NCI-H128 (cell line): ENCODE results near the gene KLK1.
"Not testable (repeated sequence)": the region's sequence is repeated elsewhere in the genome, so short reads cannot be mapped to it uniquely, and the experiment has no call there.

Experiments used
- DNase-seq: peaks from one replicate; lab custom pipeline; 2025; ENCODE audit not compliant: unreplicated experiment; lab: John Stamatoyannopoulos, UW

Gene KLK1

DNA sequence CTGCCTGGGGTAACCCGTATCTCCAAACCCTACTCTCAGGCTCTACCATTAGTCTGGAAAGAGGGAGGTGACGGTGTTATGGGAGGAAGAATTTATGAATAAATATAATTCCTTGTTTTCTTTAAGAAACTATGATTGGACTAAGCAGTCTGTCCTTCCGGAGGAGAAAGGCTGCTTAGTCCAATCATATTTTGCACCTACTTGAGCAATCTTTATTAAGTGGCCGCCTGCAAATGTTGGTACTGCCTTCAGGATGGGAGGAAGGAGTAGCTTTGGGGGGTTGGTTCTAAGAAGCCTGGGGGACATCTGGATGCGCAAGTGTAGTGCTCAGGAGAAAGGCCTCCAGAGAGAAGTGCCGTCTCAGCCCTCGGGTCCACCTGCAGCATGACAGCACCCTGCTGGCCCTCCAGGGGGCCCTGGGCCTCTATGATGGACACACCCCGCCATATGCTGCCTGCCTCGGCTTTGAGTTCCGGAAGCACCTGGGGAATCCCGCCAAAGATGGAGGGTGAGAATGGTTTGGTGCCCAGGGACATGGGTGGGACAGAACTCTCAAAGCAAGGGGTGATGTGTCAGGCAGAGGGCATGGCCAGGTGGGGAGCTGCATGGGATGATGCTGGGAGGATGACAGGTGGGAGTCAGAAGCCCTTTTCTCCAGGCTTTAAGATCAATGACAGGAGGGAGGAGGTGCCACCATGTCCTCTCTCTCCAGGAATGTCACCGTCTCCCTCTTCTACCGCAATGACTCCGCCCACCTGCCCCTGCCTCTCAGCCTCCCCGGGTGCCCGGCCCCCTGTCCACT is 29.3 kb downstream of the KLK1 start:
- no peak for DNase-seq

DNA sequence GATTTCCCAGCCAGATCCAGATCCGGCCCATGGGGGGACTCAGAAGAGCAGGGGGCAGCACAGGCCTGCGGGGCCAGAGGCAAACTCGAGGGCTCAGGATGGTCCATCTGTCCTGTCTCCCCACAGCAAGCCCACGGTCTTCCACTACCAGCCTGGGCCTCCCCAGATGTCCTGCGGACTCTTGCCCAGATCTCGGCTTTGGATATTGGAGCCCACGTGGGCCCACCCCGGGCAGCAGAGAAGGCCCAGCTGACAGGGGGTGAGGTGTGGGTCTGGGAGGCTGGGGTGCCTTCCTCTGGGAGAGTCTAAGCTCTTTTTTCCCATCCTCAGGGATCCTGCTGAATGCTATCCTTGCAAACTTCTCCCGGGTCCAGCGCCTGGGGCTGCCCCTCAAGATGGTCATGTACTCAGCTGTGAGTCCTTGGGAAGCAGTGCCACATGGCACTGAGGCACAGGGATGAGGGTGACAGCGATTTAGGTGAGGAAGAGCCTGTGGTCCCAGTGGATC is 30.0 kb downstream of the KLK1 start:
- no peak for DNase-seq

DNA sequence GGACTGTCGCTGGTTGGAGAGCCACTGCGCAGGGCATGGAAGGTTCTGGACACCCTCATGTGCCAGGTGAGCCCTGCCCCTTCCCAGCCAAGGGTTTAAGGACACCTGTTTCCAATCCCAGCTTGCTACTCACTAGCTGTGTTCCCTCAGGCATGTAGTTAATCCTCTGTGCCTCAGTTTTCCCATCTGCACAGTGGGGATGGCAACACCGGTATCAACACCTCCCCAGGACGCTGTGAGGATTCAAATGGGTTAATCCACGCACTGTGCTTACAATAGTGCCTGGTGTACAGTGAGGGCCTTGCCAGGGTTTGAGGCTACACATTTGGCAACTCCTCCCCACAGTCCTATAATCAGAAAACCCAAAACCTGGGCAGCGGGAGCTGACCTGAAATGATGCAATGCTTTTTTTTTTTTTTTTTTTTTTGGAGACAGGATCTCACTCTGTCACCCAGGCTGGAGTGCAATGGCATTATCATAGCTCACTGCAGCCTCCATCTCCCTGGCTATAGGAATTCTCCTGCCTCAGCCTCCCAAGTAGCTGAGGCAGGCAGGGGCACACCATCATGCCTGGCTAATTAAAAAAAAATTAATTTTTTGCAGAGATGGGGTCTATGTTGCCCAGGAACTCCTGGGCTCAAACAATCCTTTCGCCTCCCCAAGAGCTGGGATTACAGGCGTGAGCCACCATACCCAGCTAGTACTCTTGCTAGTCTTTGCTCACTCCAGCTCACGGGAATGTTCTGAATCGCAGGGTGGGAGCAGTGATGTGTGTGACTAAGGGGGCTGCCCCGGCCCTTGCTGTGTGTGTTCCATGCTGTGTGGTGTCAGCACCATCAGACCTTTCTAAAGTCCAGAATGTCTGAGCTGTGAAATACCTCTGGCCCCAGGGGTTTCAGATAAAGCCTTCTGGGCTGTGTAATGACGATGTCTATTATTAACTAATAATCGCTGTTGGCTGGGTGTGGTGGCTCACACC is 31.0 kb downstream of the KLK1 start:
- no peak for DNase-seq

DNA sequence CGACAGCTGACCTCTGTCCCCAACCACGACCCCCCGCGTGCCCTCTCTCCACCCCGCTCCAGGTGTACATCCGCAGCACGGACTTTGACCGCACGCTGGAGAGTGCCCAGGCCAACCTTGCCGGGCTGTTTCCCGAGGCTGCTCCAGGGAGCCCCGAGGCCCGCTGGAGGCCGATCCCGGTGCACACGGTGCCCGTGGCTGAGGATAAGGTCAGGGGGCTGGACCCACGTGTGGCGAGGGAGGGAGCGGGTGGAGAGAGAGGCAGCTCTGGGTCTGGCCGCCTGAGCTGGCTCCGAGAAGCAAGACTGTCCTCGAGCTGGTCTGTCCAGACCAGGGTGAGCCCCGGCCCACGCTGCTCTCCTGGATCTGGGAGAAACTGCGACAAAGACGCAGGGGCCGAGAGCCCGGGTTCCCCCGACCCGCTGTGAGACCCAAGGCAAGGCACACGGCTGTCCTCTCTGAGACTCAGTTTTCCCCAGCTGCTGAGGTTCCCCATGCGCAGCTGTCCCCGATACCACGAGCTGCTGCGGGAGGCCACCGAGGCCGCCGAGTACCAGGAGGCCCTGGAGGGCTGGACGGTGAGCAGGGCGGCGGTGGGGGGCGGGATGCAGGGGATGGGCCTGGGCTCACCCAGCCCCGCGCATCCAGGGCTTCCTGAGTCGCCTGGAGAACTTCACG is 31.9 kb downstream of the KLK1 start:
- no peak for DNase-seq

DNA sequence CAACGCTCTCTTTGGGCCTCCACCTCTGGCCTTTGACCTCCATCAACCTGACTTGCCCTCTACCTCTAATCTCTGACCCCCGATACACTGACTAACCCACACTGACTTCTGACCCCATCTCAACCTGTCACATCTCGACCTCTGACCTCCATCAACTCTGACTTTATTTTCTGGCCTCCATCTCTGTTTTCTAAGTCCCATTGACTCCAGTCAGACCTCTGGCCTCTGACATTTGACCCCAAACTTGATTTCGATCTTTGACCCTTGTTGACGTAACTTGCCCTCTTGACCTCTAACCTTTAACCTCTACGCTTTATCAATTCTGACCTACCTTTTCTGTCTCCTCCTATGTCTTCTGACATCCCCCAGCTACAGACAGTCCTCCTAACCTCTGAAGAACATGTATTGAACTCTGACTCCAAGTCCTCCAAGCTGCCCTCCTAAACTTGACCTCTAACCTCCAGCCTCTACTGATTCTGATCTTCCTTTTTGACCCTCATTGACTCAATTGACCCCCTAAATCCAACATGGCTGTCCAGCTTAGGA is 32.6 kb downstream of the KLK1 start:
- DNase-seq = no peak

DNA sequence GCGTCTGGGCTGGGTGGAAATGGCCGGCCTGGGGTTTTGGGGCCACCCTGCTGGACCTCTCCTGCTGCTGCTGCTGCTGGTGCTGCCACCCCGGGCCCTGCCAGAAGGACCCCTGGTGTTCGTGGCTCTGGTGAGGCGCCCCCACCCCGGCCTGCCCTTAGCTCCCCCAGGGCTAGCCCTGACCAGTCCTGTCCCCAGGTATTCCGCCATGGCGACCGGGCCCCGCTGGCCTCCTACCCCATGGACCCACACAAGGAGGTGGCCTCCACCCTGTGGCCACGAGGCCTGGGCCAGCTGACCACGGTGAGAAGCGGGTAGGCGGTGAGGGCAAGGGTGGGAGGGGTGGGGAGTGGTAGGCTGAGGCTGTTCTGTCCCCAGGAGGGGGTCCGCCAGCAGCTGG is 33.2 kb downstream of the KLK1 start, which contains the start of gene ACP4:
Gene ACP4, plus strand, starts transcription at position 20 of the 400 bp plus-strand sequence. Its CDS starts 0 bp downstream, at position 20.
- DNase-seq = no peak

DNA sequence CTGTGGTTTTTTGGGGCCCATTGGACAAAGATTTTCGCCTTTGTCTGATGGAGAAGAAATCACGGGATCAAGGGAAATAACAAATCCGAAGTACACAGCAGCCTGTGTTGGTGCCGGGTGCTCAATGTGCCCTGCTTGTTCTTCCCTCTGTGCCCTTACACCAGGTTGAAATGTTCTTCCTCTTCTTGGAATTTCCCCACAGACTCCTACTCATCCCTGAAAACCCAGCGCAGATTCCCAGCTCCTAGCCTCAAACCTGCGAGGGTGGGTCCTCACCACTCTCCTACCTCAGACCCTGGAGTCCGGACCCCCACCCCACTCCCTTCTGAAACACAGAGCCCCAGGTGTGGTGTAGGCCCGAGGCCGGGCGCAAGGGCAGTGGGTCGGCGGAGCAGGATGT is 38.3 kb downstream of the KLK1 start:
- DNase-seq = no peak

DNA sequence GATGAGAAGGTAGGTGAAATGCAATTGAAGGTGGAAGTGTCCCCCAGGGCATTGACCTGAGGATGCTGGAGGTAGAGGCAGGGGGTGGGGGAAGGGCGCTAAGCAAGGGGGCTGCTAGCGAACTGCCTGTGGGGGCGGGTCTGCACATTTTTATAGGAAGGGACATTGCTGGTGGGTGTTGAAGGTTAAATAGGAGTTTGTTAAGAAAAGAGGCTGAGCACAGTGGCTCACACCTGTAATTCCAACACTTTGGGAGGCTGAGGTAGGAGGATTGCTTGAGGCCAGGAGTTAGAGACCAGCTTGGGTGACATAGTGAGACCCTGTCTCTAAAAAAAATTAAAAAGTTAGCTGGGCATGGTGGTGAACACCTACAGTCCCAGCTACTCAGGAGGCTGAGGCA is 38.9 kb downstream of the KLK1 start:
- no peak for DNase-seq

DNA sequence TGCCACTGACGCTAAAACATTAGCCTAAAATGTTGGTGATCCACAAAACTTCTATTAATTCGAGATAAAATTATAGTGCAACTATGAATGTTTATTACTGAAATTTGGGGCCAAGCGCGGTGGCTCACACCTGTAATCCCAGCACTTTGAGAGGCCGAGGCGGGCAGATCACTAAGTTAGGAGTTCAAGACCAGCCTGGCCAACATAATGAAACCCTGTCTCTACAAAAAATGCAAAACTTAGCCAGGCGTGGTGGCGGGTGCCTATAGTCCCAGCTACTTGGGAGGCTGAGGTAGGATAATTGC is 39.8 kb downstream of the KLK1 start:
- DNase-seq = not testable (repeated sequence)

DNA sequence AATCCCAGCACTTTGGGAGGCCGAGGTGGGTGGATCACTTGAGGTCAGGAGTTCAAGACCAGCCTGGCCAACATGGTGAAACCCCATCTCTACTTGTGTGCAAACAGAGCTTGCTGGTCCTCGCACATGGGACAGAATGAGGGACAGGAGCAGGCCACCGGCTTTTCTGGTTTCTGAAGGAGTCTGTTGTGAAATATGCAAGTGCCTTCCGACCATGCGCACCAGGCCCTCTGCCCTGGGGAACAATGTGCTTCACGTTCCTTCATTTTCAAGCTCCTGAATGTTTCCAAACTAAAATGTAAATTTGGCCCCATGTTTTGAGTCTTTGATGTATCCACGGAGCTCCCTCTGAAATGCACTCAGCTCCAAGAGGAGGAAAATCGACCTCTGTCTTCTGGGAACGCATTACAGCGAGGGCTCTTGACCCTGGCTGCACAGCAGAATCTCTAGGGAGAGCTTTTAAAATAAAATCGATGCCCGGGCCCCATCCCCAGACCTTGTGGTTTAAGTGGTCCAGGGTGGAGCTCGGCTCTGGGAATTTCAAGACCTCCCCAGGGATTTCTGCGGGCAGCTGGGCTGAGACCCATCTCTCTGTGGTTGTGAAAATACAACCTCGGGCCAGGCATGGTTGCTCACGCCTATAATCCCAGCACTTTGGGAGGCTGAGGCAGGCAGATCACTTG is 42.7 kb downstream of the KLK1 start:
- no peak for DNase-seq

DNA sequence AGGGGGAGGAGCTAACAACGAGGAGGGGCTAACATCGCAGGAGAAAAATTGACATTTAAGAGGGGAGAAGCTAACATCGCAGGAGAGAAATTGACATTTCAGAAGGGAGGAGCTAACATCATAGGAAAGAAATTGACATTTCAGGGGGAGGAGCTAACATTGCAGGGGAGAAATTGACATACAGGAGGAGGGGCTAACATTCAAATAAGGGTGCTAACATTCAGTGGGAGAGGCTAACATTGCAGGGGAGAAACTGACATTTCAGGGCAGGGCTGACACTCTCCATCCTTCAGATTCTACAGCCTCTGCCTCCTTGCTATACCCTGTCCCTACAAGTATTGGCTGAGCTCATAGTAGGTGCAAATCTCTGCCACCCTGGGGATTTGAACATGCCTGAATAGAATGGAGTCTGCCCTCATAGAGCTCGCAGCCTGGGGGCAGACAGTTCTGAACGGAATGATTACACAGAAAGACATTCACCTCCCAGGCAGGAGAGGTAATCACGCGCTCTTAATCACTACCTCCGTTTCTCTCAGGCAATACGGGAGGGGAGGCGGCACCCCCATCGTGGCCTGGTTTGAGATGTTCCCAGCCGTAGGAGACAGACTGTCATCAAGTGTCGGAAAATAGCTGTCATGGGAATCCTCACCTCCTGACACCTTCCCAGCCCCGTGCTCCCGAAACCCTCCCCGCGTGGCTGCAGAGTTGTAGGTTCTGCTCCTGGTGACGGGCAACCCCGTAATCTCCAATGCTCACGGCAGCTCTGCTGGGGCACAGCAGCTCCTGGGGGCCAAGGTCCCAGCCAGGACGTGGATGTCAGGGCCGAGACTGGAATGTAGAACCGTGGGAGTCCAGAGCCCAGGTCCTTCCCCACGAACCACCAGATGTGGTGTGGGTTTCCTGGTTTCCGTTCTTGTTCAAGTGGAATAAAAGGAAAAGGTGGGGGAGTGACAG is 43.8 kb downstream of the KLK1 start:
- DNase-seq = no peak

DNA sequence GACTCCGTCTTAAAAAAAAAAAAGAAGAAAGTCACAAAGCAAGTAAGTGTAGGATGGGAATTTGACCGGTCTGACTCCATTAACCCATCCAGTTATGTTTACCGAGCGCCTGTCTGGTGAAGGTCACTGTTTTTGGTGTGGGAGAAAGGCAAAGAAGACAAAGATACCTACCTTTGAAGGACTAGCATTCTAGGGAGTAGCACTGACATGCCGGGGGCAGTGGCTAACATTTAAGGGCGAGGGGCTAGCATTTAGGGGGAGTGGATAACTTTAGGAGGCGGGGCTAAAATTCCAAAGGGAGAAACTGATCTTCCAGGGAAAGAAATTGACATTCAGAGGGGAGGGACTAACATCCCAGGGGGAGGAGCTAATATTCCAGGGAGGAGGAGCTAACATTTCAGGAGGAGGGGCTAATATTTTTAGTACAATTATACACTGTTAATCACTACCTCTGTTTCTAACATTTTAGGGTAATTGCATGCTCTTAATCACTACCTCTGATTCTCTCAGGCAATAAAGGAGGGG is 44.6 kb downstream of the KLK1 start:
- no peak for DNase-seq

DNA sequence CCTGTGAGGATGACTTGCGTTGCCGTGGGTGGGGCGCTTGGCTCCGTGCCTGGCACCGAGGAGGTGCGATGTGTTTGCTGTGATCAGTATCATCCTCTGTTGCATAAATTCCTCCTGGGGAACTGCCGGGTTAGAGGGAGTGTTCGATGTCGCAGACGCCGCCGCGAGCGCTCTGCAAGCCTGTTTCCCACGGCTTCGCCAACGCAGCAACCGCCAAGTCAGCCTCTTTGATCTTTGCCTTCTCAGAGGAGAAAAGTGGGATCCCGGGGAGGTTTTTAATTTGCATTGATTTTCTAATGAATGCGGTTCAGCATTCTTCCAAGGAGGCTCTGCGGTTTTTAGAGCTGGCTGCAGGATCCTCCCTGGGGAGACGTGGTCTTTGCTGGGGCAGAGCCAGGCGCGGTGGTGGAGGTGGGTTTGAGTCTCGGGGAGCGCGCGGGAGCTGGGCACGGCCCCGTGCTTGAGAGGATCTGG is 45.7 kb downstream of the KLK1 start:
- DNase-seq = no peak

DNA sequence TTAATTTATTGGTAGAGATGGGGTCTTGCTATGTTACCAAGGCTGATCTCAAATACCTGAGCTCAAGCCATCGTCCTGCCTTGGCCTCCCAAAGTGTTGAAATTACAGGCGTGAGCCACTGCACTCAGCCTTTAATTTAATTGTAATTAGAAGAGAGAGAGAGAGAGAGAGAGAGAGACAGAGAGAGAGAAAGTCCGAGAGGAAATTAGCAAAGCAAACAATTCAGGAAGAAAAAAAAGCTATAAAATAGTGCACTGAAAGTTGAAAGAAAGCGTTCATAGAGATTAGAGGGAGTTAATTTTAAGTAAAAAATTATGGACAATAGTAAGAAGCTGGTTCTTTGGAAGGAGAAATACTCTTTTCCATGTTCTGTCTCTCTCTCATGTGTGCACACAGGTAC is 46.3 kb downstream of the KLK1 start:
- DNase-seq = no peak

DNA sequence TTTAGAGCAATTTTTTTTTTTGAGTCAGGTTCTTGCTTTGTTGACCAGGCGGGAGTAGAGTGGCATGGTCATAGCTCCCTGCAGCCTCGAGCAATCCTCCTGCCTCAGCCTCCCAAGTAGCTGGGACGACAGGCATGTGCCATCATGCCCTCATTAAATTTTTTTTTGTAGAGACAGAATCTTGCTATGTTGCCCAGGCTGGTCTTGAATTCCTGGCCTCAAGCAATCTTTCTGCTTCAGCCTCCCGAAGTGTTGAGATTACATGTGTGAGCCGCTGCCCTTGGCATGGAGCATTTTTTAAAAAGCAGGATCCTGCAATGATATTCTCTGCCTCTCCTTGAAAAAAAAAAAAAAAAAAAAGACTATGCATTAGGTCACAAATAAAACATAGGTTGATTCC is 47.5 kb downstream of the KLK1 start:
- DNase-seq = no peak

DNA sequence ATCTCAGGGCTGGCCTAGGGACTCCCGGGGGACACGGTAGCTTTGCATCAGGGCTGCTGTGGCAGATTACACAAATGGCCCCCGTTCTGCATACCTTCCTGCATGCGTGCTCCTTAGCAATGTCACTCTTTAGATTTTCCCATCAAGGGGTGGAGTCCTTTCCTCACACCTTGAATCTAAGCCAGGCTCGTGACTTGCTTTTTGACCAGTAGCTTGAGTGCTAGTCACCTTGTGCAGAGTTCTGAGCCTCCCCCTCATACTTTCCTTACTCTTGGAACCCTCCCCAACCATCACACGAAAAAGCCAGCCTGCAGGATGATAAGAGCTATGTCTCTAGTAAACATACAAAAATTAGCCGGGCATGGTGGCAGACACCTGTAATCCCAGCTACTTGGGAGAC is 50.1 kb downstream of the KLK1 start:
- not testable (repeated sequence) for DNase-seq

DNA sequence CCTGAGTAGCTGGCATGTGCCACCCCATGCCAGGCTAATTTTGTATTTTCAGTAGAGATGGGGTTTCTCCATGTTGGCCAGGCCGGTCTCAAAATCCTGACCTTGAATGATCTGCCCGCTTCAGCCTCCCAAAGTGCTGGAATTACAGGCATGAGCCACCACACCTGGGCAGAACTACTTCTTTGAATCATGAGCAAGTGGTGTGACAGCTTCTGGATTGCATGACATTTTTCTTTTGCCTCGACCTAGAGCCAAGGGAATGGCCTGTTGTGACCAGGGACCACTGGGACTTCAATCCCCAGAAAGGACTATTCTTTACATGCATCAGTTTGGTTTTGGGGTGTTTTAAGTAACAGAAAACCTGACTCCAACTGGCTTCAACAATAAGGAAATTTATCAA is 50.7 kb downstream of the KLK1 start:
- DNase-seq = not testable (repeated sequence)

DNA sequence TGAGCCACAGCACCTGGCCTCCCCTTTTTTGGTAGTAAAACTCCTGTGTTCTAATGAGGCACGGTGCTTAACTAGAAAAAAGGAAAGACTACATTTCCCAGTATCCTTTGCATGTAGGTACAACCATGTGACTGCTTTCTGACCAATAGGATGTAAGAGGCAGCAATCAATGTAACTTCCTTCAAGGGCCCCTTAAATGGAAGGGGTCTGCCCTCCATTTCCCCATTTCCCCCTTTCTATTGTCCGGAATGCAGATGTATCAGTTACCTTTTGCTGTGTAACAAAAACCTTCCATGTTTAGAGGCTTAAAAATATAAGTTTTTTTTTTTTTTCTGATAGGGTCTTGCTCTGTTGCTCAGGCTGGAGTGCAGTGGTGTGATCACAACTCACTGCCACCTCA is 51.1 kb downstream of the KLK1 start:
- DNase-seq = no peak

DNA sequence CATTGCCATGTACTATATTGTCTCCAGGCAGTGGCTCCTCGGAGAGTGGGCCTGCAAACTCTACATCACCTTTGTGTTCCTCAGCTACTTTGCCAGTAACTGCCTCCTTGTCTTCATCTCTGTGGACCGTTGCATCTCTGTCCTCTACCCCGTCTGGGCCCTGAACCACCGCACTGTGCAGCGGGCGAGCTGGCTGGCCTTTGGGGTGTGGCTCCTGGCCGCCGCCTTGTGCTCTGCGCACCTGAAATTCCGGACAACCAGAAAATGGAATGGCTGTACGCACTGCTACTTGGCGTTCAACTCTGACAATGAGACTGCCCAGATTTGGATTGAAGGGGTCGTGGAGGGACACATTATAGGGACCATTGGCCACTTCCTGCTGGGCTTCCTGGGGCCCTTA is 52.7 kb downstream of the KLK1 start:
- no peak for DNase-seq
